HPDE6-E6E7 (cell line): Measurements from ENCODE around the gene LHX3.
"Not testable (repeated sequence)": the region's sequence is repeated elsewhere in the genome, so short reads cannot be mapped to it uniquely, and the experiment has no call there.

ENCODE experiments used
- DNase-seq: peaks from one replicate; pipeline ENCODE4 v3.0.0; 2011; ENCODE audit warnings: missing footprints; ENCODE audit errors: extremely low spot score

Gene LHX3

DNA sequence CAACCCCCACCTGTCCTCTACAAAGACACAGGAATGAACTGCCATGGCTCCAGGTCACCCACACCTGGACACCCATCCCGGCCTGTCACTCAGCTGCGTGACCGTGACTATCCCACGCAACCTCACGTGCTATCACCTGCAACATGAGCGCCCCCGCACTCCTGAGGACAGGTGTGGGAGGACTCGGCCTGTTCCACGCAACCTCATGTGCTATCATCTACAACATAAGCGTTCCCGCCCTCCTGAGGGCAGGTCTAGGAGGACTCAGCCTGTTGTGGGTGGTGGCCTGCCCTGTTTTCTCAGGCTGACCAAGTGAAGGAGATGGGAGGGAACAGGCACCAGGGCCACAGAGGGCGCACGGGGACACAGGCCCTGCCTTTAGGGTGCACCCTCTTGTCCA, 36.6 kb upstream of the LHX3 start:
- DNase-seq: no peak

DNA sequence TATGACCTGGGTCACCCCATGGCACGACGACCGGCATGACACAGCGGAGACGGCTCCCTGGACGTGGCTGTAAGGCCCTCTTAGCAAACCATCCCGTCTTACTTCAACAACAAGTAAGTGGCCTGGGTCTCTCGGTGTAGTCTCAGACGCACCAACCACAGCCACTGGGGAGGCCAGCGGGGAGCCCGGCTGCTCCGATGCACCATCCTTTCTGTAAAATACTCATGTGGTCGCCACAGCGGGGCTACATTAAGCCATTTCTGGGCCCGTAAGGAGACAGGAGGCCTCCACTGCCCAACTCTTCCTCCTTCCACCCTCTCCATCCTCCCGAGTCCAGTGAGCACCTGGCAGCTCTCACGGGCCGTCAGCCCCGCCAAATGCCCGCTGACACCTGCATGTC, 36.0 kb upstream of the LHX3 start:
- no peak for DNase-seq

DNA sequence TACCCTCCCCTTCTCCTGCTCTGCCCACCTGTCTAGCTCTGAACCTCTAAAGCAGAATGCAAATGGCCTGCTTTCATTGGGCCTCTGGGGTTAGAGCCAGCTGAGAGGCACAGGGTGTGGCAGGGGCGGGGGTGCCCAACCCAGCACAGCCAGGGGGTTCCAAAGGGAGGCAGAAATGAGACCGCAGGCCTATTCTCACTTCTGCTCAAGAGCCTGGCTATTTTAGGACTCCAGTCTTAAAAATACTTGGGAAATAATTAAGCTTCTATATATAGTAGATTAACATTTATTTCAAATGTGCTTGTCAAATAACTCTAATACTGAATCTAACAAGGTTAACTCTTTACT, 35.0 kb upstream of the LHX3 start:
- no peak for DNase-seq

DNA sequence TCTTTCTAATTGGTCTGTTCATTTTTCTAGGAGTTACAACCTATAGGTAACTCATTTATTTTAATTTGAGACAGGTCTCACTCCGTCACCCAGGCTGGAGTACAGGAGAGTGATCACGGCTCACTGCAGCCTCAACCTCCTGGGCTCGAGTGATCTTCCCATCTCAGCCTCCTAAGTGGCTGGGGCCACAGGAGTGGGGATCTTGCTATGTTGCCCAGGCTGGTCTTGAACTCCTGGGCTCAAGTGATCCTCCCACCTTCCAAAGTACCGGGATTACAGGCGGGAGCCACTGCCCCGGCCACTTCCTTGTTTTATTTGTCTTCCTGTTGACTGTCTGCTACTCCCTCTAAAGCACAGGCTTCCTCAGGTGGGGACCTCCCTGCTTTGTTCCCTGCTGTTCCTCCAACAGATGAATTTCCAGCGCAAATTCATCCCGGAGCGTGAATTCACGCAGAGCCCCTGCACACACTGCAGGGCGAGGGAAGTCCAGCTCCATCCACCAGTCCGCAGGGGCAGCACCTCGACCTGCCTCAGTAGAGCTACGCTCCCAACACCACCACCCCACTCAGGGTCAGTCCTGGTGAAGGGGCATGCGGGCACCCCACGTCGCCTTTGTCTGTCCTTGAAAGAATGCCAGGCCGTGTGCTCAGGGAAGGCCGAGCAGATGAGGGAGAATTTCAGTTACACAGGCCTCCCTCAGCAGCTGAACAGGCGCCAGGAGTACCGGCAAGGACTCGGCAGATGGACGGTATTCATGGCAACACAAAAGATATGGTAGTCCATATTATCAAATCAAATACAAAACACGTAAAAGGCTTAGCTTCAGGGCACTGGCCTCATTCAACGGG, 34.4 kb upstream of the LHX3 start:
- DNase-seq: no peak

GRCh38 chr9:136238342-136238732, 33.4 kb upstream of the LHX3 start:
- no peak for DNase-seq

DNA sequence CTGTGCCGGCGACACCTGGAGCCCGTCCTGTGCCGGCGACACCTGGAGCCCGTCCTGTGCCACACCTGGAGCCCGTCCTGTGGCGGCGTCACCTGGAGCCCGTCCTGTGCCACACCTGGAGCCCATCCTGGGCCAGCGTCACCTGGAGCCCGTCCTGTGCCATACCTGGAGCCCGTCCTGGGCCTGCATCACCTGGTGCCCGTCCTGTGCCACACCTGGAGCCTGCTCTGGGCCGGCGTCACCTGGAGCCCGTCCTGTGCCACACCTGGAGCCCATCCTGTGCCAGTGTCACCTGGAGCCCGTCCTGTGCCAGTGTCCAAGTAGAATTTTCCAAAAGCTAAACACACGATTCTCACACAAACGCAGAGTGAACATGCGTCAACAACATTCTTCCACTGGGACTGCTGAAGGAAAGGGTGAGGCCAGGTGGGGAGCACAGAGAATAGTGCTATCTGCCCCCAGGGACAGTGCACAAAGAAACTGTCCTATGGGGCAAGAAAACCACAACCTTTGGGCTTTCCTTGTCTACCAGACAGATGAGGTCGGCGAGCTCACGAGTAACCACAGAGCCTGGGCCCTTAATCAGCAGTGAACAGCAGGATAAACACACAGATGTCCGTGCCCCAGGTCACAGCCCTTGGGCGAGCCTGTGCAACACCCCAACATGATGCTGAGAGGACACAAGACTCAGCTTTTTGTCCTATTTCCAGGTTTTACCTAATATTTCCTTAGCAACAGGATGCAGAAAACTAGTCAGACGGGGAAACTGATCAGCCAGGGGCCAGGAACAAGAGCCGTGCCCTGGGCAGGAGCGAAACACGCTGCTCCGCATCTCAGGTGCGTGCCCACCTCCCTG, 32.8 kb upstream of the LHX3 start:
- DNase-seq: no peak

GRCh38 chr9:136236471-136237410, 31.8 kb upstream of the LHX3 start:
- DNase-seq: not testable (repeated sequence)

GRCh38 chr9:136235709-136236455, 31.0 kb upstream of the LHX3 start:
- DNase-seq: no peak

- no peak for DNase-seq
These were observed 30.2 kb upstream of the LHX3 start for GRCh38 chr9:136235171-136235570.

GRCh38 chr9:136234597-136234996, 29.7 kb upstream of the LHX3 start:
- no peak for DNase-seq

DNA sequence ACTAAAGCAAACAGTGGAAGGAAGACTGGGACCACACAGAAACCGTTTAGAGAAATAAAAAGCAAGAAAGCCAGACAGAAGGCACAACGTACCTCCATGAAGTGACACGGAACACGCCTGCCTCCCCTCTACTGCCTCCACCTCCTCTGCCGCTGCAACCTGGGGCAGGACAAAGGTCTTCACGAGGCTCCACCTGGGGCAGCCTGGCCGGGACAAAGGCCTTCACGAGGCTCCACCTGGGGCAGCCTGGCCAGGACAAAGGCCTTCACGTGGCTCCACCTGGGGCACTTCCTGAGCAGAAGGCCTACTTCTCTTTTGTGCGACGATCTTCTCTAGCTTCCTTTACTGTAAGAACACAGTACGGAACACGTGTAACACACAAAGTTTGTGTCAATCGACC, 28.9 kb upstream of the LHX3 start:
- no peak for DNase-seq

- no peak for DNase-seq
These were observed 28.5 kb upstream of the LHX3 start for GRCh38 chr9:136233411-136233810.

GRCh38 chr9:136232969-136233368, 28.0 kb upstream of the LHX3 start:
- no peak for DNase-seq

GRCh38 chr9:136231478-136232297, 26.8 kb upstream of the LHX3 start:
- DNase-seq: no peak

GRCh38 chr9:136230773-136231172, 25.8 kb upstream of the LHX3 start:
- DNase-seq: no peak

- no peak for DNase-seq
These were observed 25.4 kb upstream of the LHX3 start for GRCh38 chr9:136230365-136230764.

DNA sequence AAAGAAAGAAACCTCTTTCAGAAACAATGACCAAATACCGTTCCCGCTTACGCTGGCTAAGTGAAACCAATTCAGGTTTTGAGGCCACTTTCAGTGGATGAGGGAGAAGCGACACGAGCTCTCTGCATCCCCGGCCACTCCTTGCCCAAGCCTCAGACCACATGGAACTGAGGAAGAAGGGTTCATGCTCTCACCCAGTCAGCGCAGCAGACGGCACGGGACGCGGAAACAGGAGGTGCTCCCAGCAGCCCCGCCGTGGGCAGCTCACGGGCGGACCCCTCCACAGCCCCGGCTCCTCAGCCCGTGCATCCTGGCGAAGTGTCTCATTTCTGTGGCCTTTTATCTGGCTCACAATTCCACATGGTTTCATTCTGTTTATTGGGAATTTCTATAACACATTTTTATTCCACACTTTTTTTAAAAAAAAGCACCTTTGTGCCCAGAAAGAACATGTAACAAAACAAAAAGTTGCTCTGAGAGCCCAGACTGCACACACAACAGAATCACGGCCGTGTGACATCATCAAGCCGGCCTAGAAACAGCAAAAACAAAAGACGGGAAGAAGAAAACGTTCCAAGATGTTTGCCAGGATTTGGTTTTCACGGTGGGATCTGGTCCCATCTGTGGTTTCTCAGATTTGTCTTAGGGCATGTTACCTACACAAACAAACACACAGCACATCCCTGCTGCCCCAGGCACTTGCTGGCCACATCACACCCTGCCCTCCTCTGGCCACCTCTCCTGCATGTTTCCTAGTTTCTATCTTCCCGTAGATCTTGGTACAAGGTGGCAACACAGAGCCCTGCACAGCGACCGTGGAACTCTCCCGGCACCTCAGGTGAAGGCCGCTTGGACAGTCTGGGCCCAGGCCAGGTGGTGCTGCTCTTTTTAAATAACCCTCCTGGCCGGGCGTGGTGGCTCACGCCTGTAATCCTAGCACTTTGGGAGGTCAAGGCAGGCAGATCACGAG, 24.5 kb upstream of the LHX3 start:
- DNase-seq: no peak

GRCh38 chr9:136228107-136228875, 23.4 kb upstream of the LHX3 start:
- DNase-seq: peak; percentile 97
